Astrocyte of the spinal cord (primary cell): ENCODE results near the gene ABCE1.

ENCODE experiments used
- DNase-seq: peaks from one replicate; pipeline ENCODE4 v3.0.0; 2011; ENCODE audit warnings: low read depth, low spot score
- H3K4me3 ChIP-seq: 2 replicates; pipeline ENCODE4 v1.5.1; 2011; ENCODE audit warnings: low read depth, mild to moderate bottlenecking, low read length, moderate library complexity
- in situ Hi-C: cut with HindIII; loops from 2 replicates; pipeline ENCODE4 v1.10.0; 2017; ENCODE audit warnings: low sequenced_read_pairs
- TF ChIP-seq, protein P1 (sequence below): IDR thresholded peaks from 2 replicates; pipeline ENCODE4 v1.5.1; 2012; ENCODE audit warnings: low read depth, mild to moderate bottlenecking, low read length, inconsistent platforms

ABCE1 gene

DNA sequence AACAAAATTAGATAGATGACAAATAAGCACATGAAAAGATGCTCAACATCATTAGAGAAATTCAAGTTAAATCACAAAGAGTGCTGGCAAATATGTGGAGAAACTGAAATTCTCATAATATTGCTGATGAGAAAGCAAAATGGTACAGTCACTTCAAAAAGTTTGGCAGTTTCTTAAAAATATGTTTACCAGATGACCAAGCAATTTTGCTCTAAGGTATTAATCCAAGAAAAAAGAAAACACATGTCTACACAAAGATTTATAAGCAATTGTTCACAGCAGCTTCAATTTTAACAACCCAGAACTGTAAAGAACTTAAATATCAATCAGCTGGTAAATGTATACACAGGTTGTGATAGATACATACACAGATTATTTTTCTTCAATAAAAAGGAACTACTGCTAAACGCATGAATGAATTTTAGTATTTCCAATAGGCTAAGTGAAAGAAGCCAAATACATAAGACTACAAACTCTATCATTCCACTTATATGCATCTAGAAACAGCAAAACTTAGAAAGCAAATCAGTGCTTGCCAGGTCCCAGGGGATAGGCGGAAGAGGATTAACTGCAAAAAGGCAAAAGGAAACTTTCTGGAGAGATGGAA is 70.6 kb downstream of the ABCE1 start:
- no peak for DNase-seq
- in situ Hi-C loops: no loop called here
- TF ChIP-seq, protein P1, sequence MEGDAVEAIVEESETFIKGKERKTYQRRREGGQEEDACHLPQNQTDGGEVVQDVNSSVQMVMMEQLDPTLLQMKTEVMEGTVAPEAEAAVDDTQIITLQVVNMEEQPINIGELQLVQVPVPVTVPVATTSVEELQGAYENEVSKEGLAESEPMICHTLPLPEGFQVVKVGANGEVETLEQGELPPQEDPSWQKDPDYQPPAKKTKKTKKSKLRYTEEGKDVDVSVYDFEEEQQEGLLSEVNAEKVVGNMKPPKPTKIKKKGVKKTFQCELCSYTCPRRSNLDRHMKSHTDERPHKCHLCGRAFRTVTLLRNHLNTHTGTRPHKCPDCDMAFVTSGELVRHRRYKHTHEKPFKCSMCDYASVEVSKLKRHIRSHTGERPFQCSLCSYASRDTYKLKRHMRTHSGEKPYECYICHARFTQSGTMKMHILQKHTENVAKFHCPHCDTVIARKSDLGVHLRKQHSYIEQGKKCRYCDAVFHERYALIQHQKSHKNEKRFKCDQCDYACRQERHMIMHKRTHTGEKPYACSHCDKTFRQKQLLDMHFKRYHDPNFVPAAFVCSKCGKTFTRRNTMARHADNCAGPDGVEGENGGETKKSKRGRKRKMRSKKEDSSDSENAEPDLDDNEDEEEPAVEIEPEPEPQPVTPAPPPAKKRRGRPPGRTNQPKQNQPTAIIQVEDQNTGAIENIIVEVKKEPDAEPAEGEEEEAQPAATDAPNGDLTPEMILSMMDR: no peak
- no peak overlapping the region for H3K4me3 ChIP-seq

DNA sequence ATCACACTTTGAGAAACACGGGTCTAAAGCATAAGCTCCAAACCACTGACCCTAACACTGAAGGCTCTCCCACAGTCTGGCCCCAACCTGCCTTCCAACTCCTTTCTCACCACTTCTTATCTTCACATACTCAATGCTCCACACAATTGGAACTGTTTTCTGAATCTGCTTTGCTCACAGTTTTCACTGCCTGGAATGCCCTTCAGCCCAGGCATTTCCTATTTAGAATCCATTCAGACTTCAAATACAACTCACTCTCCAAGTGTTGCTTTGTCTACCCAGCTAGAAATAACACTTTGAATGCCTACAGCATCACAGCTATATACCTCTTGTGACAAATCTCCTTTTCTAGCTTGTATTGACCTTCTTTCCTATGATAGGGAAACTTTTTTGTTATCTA is 72.1 kb downstream of the ABCE1 start:
- TF ChIP-seq, protein P1: no peak
- no peak for DNase-seq
- in situ Hi-C loops: no loop called here
- H3K4me3 ChIP-seq: no peak overlapping the region

DNA sequence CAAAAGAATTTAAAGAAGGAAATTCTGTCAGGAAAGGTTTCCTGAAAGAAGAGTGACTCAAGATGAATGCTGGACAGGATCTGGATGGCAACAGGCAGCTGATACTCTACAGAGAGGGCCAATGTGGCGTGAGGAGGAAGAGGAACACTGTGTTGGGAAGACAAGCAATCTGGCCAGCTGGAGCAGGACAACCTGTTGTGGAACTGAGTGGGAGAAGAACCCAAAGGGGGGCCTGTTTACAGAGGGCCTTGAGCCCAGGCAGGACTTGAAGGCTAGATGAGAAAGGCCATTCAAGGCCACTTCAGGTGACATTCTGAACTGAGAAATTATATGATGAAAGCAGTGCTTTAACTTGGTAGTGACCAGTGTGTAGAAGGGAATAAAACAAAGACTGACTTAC is 73.8 kb downstream of the ABCE1 start:
- no peak overlapping the region for H3K4me3 ChIP-seq
- TF ChIP-seq, protein P1: no peak
- DNase-seq: no peak
- in situ Hi-C loops: no loop called here

DNA sequence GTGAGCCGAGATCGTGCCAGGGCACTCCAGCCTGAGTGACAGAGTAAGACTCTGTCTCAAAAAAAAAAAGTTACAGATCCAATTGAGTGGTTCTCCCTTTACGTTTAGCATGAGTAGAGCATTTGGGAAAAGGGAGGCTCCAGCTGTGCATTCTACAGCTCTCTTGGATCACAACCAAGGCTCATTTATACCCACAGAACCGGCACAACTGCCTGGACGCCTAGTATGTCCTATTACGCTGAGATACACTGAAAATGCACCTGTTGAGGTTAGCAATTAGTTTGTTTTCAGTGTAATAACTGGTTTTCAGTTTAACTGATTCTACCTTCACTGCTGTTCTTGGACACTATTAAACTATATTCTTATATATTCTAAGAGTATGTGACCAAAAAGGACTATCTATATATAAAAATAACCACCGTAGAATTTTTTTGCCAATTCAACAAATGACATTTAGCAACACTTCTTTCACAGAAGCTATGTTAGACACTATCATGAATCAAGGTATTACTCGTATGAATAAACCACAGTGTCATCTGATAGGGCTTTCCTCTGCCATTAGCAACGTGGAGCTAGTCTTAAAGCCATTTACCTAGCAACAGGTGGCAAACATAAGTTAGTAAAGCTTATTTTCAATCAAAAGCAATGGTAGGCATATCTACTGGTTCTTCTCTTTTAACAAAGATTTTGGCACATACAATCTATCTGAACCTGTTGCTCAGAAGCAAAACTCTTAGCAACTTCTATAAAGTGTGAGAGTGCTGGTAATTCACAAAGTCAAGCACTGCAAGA is 78.7 kb downstream of the ABCE1 start:
- in situ Hi-C loops: no loop called here
- DNase-seq: no peak
- TF ChIP-seq, protein P1: no peak
- H3K4me3 ChIP-seq: no peak overlapping the region

DNA sequence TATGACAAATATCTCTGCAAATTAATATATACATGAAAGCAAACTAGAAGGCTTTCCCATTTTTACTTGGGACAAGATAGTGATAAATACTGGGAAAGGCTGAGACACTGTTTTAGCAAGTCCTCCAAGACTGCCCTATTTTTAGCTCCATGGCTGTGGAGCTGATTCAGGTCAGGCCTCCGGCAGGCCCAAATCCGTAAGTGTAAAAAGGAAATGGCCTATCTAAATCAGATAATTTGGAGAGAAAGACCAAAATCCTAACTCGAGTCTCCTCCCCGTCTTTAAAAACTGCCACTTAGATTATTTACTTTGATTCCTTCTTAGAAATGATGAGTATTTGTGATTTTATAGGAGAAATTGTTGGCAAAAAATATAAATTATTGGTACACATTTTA is 79.4 kb downstream of the ABCE1 start:
- H3K4me3 ChIP-seq: peak overlapping the region; percentile 79
- TF ChIP-seq, protein P1: no peak
- in situ Hi-C loops: no loop called here
- DNase-seq: peak; percentile 25

DNA sequence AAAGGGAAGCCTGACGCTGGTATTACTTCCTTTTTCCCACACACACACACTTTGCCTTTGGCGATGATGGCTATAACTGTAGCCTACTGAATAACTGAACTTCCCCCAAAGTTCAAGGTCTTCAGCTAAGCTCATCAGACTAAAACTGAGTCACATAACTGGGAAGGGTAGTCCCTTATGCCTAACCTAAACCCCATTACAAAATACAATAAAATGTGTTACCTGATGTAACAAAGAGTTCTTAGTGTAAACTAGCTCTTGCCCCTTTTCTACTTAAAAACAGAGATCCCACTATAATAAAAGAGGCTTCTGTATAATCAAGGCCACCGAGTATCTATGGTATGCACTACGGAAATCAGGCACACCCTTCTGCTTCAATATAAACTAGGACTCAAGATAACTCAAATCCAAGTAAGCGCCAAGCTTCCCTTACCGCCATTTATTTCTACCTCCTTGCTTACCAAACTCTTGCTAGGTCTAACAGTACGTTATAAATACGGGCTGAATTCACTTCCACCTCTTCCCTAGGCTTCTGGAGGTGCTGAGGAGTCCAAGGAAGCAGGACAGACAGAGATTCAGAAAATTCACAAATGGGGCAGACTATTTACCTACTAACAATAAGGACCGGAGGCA is 79.9 kb downstream of the ABCE1 start:
- H3K4me3 ChIP-seq: peak overlapping the region; percentile 79
- in situ Hi-C loops: no loop called here
- peak; percentile 43 for DNase-seq
- TF ChIP-seq, protein P1: no peak
